Panc1 (cell line): ENCODE results near the gene ARHGAP6. TPM values are rescaled to one million over a fixed set of nuclear protein-coding genes. Genes with fewer than 3 reads are reported as not detected.

Experiments used
- ATAC-seq: fragments of 200-7000 bp; cut with Tn5 transposase; 2 replicates; pipeline ENCODE4 v1.9.1; 2020; ENCODE audit warnings: mild to moderate bottlenecking, moderate library complexity
- BruUV-seq: library from RNA; stranded (reverse); fragments of 400-500 nt; replicated peaks from 2 replicates; lab custom pipeline; 2021; lab: Mats Ljungman, UMichigan
- CTCF ChIA-PET: fragments of 300-600 bp; sonication (Branson Sonifier 250); formaldehyde crosslinking; loops from one replicate; lab custom pipeline; 2022; ENCODE audit warnings: antibody characterized with exemption; lab: Charles Lee
- POLR2A ChIA-PET: fragments of 300-600 bp; sonication (Branson Sonifier 250); formaldehyde crosslinking; loops from one replicate; lab custom pipeline; 2022; ENCODE audit warnings: antibody characterized with exemption; lab: Charles Lee
- DNase-seq: peaks from one replicate; pipeline ENCODE4 v3.0.0-alpha.2; 2010; ENCODE audit warnings: low read depth, low spot score
- H3K27ac ChIP-seq: 2 replicates; pipeline ENCODE4 v1.5.1; 2011; ENCODE audit warnings: mild to moderate bottlenecking, low read length, inconsistent platforms
- H3K27me3 ChIP-seq: fragments of 200-500 bp; sonication (Bioruptor generic); 2 replicates; pipeline ENCODE4 v1.6.0; 2014; ENCODE audit warnings: low read length, inconsistent platforms; ENCODE audit not compliant: control insufficient read depth, insufficient read depth
- H3K36me3 ChIP-seq: fragments of 200-500 bp; sonication (Bioruptor generic); 2 replicates; pipeline ENCODE4 v1.5.1; 2014; ENCODE audit warnings: inconsistent platforms, mild to moderate bottlenecking, low read length, moderate library complexity; ENCODE audit not compliant: control insufficient read depth, insufficient read depth
- H3K4me1 ChIP-seq: 2 replicates; pipeline ENCODE4 v1.5.1; 2011; ENCODE audit warnings: inconsistent platforms, mild to moderate bottlenecking, low read length, moderate library complexity; ENCODE audit not compliant: control insufficient read depth, insufficient read depth
- H3K4me3 ChIP-seq, 2 experiments: 2 replicates each; pipeline ENCODE4 v1.5.1; 2011 to 2012; ENCODE audit warnings: low read depth in 2 of 2, low read length in 2 of 2, mild to moderate bottlenecking in 2 of 2, inconsistent platforms in 1 of 2, moderate library complexity in 1 of 2
- H3K9me3 ChIP-seq: fragments of 200-500 bp; sonication (Bioruptor generic); 2 replicates; pipeline ENCODE4 v1.5.1; 2014; ENCODE audit warnings: low read depth, mild to moderate bottlenecking, inconsistent platforms, low read length, moderate library complexity; ENCODE audit not compliant: control insufficient read depth, insufficient read depth
- CTCF ChIP-seq: fragments of 450-650 bp; IDR thresholded peaks from 2 replicates; pipeline ENCODE4 v1.5.1; 2017; ENCODE audit warnings: mild to moderate bottlenecking
- POLR2AphosphoS5 ChIP-seq: IDR thresholded peaks from 2 replicates; pipeline ENCODE4 v1.6.1; 2012; ENCODE audit warnings: mild to moderate bottlenecking, low read depth, low read length, moderate library complexity
- REST ChIP-seq, 2 experiments: IDR thresholded peaks; 2 replicates each; pipeline ENCODE4 v1.6.1; 2011 to 2012; ENCODE audit warnings: low read depth in 2 of 2, control low read depth in 1 of 2, low read length in 1 of 2, mild to moderate bottlenecking in 1 of 2, moderate library complexity in 1 of 2; ENCODE audit not compliant: insufficient read depth in 1 of 2
- SIN3A ChIP-seq: IDR thresholded peaks from 2 replicates; pipeline ENCODE4 v1.6.1; 2012; ENCODE audit warnings: low read depth, mild to moderate bottlenecking, low read length, moderate library complexity, borderline replicate concordance; ENCODE audit not compliant: insufficient read depth
- TCF7L2 ChIP-seq: IDR thresholded peaks from 2 replicates; pipeline ENCODE4 v1.6.1; 2011; ENCODE audit warnings: mild to moderate bottlenecking, low read depth, low read length, inconsistent platforms
- in situ Hi-C: cut with HindIII; loops from 2 replicates; pipeline ENCODE4 v1.10.0; 2016; ENCODE audit warnings: low sequenced_read_pairs, low pct_unique_long_range_greater_than_20kb
- intact Hi-C: fragments of 100-400 bp; cut with micrococcal nuclease; formaldehyde crosslinking; loops from one replicate; pipeline ENCODE4 v1.10.0; 2022; ENCODE audit not compliant: unreplicated experiment
- total RNA-seq: library from RNA; stranded (reverse); gene quantifications from one replicate; pipeline ENCODE4 v1.2.1, GENCODE V29; 2021; ENCODE audit not compliant: unreplicated experiment

ARHGAP6 gene
- total RNA-seq, 1 experiment from 2014 or later: 0.13 TPM

DNA sequence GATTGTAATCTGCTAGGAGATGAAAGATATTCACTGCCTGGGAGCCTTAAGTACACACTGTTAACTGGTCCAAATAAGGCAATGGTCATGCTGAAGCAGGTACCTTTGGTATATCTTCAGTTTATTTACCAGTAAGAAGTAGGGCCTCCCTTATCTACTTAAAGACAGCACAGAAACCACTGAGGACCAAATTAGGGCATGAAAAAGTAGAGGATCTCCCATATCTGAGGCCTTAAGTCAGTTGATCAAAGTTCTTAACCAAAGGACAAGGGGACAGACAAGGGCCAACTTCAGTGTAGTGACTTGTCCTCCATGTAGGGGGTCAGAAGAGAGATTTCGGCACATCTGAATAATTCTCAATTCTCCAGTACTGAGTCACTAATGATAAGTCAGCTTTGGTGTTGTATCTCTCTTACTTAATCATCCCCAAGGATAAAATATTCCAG lies 313.4 kb downstream of the ARHGAP6 start:
- H3K4me3 ChIP-seq: no peak overlapping the region
- BruUV-seq: no TSS peak
- ATAC-seq (no peak), DNase-seq (no peak)
- intact Hi-C loops: no loop called here
- H3K27ac ChIP-seq: no peak overlapping the region
- H3K27me3 ChIP-seq: no peaks in the 10 kb centered on the region
- ChIA-PET POLR2A (no interaction called here), CTCF (no interaction called here)
- H3K9me3 ChIP-seq: no peaks in the 10 kb centered on the region
- no peaks in the 10 kb centered on the region for H3K4me1 ChIP-seq
- TF ChIP-seq CTCF: no peak
- no peak for TF ChIP-seq TCF7L2
- TF ChIP-seq REST (IDR thresholded peaks at IDR 0.05; ENCODE audit: insufficient read depth in 1 of 2, low read depth in 2 of 2, low read length in 1 of 2): no peak
- TF ChIP-seq POLR2AphosphoS5: no peak
- no peak for TF ChIP-seq SIN3A
- no peaks in the 10 kb centered on the region for H3K36me3 ChIP-seq
- in situ Hi-C loops: no loop called here

GRCh38 chrX:11351375-11352295 lies 314.1 kb downstream of the ARHGAP6 start:
- H3K27me3 ChIP-seq: no peaks in the 10 kb centered on the region
- DNase-seq (no peak), ATAC-seq (no peak)
- no peak overlapping the region for H3K4me3 ChIP-seq
- no peaks in the 10 kb centered on the region for H3K36me3 ChIP-seq
- in situ Hi-C loops: no loop called here
- BruUV-seq: no TSS peak
- POLR2A ChIA-PET: no interaction called here
- H3K9me3 ChIP-seq: no peaks in the 10 kb centered on the region
- no peaks in the 10 kb centered on the region for H3K4me1 ChIP-seq
- intact Hi-C loops: no loop called here
- H3K27ac ChIP-seq: no peak overlapping the region
- TF ChIP-seq TCF7L2: no peak
- no peak for TF ChIP-seq POLR2AphosphoS5
- no peak for TF ChIP-seq REST (IDR thresholded peaks at IDR 0.05; ENCODE audit: insufficient read depth in 1 of 2, low read depth in 2 of 2, low read length in 1 of 2)
- no peak for TF ChIP-seq SIN3A
- no peak for TF ChIP-seq CTCF
- CTCF ChIA-PET: no interaction called here
